Neuron (in vitro differentiated cells): ENCODE data around the gene PIK3AP1.
"Not testable (repeated sequence)": the region's sequence is repeated elsewhere in the genome, so short reads cannot be mapped to it uniquely, and the experiment has no call there.

Experiments
- H2AFZ ChIP-seq: one replicate; pipeline ENCODE4 v1.6.1; 2013; ENCODE audit warnings: low read depth, mild to moderate bottlenecking, inconsistent platforms, low read length, moderate library complexity
- H3K27me3 ChIP-seq: one replicate; pipeline ENCODE4 v1.6.1; 2013; ENCODE audit warnings: low read length; ENCODE audit not compliant: insufficient read depth
- H3K36me3 ChIP-seq: one replicate; pipeline ENCODE4 v1.6.1; 2013; ENCODE audit warnings: low read length; ENCODE audit not compliant: insufficient read depth
- H3K4me1 ChIP-seq: one replicate; pipeline ENCODE4 v1.6.1; 2013; ENCODE audit warnings: low read length; ENCODE audit not compliant: insufficient read depth
- H3K4me3 ChIP-seq: 2 replicates; pipeline ENCODE4 v1.5.1; 2013; ENCODE audit warnings: mild to moderate bottlenecking, low read length, moderate library complexity
- H3K9me3 ChIP-seq: one replicate; pipeline ENCODE4 v1.6.1; 2013; ENCODE audit warnings: low read length

The PIK3AP1 gene

DNA sequence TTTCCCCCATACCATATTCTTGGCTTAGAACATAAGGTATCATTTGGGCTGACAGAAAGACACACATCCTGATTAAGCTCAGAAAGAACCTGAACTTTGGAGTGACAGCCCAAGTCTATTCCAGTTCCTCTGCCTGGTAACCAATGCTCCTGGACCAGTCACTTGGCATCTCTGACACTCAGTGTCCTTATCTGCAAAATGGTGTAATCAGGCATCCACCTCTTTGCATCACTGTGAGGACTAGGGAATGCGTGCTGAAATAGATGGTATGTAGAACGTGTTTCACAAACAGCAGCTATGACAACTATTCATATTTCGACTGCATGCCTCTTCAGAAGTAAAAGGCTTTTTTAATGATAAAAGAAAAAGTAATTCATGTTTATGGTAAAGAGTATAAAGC is 26.2 kb upstream of the PIK3AP1 start:
- H3K27me3 ChIP-seq, result no peaks in the 10 kb centered on the region
- H3K9me3 ChIP-seq, result no peaks in the 10 kb centered on the region
- H2AFZ ChIP-seq, result no peak overlapping the region
- no peaks in the 10 kb centered on the region for H3K36me3 ChIP-seq
- H3K4me3 ChIP-seq, result no peak overlapping the region
- H3K4me1 ChIP-seq, result no peaks in the 10 kb centered on the region

DNA sequence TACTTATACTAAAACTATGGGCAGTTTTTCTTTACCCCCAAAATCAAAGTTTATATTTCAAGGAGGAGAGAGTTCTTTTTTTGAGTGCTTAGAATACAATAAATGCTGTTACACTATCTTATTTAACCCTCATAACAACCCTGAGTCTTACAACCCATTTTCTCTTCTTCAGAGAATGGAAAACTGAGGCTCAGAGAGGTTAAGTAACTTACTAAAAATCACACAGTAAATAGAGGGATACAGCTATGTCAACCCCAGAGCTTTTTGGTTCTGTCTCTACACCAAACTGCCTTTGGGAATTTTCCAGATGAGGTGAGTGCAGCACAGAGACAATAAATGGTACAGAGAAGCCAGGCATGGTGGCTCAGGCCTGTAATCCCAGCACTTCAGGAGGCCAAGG is 25.6 kb upstream of the PIK3AP1 start:
- H3K27me3 ChIP-seq, result no peaks in the 10 kb centered on the region

DNA sequence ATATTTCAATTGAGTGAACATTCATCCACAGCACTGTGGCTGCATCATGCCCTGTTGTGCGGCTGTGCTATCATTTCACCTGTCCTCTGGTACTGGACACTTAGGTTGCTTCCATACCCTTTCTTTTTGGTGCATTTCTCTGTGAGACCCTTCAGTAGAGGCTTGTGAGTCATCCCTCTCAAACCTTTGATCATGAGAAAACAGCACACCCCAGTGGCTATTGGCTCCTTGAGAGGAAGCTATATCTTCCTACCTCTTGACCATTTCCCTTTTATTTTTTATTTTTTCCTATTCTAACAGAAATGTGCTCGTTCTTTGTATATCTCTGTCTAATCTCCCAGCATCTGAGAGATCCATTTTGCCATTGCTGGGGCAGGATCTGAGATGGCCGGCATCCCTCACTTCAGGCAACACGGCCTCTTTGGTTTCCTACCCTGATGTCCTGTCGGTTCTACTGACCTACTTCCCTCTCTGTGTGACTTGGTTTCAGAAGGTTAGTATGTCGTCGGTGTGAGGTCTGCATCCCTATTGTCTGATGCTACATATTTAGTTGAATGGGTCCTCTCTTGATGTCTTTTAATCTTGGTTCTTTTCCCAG is 23.8 kb upstream of the PIK3AP1 start:
- H3K4me1 ChIP-seq, result no peaks in the 10 kb centered on the region
- no peak overlapping the region for H3K4me3 ChIP-seq
- H3K9me3 ChIP-seq, result no peaks in the 10 kb centered on the region
- H2AFZ ChIP-seq, result no peak overlapping the region
- no peaks in the 10 kb centered on the region for H3K27me3 ChIP-seq
- no peaks in the 10 kb centered on the region for H3K36me3 ChIP-seq

More for the DNA sequence above, 25.6 kb upstream of the PIK3AP1 start:
- Histone ChIP-seq H3K4me3 (no peak overlapping the region), H3K36me3 (no peaks in the 10 kb centered on the region), H3K4me1 (no peaks in the 10 kb centered on the region), H3K9me3 (no peaks in the 10 kb centered on the region), H2AFZ (no peak overlapping the region)

DNA sequence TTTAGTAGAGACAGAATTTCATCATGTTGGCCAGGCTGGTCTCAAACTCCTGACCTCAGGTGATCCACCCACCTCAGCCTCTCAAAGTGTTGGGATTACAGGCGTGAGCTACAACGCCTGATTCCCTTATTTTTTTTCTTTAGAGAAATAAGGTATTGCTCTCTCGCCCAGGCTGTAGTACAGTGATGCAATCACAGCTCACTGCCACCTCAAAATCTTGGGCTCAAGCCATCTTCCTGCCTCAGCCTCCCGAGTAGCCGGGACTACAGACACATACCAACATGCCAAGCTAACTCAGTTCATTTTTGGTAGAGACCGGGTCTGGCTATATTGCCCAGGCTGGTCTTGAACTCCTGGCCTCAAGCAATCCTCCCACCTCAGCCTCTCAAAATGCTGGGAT is 21.2 kb upstream of the PIK3AP1 start:
- H3K36me3 ChIP-seq, H3K27me3 ChIP-seq, H3K9me3 ChIP-seq, H2AFZ ChIP-seq, H3K4me1 ChIP-seq, H3K4me3 ChIP-seq: not testable (repeated sequence)

DNA sequence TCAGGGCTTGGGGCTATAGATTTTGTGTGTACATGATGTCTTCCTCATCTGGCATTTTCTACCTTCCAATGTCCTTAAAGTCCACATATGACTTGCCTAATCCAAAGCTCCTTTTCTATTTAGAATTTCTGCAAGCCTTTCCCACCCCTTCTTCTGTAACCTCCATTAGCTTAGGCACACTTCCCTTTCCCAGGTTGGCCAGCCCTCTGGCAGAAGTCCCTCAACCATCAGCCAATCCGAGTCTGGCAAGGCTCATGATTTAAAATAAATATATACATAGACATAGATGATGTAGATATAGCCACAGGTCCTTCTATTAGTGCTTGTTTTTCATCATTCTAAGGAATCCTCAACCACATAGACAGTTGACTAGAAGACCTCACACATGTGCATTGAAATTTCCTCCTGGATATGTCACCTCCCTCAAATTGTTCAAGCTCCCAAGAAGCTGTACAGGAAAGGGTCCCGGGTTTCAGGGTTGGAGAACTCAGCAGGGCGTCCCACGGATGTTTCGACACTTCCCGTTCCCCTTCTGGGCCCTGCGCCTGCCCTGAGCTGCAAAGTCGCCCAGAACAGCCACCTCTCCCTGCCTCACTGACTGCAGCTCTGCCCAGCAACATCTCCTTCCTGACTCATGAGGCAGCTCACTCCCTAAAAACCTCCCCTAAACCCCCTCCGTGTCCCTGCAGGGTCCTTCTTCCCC is 20.4 kb upstream of the PIK3AP1 start:
- no peaks in the 10 kb centered on the region for H3K9me3 ChIP-seq
- no peaks in the 10 kb centered on the region for H3K27me3 ChIP-seq
- H2AFZ ChIP-seq, result no peak overlapping the region
- no peaks in the 10 kb centered on the region for H3K36me3 ChIP-seq
- H3K4me3 ChIP-seq, result no peak overlapping the region
- no peaks in the 10 kb centered on the region for H3K4me1 ChIP-seq

DNA sequence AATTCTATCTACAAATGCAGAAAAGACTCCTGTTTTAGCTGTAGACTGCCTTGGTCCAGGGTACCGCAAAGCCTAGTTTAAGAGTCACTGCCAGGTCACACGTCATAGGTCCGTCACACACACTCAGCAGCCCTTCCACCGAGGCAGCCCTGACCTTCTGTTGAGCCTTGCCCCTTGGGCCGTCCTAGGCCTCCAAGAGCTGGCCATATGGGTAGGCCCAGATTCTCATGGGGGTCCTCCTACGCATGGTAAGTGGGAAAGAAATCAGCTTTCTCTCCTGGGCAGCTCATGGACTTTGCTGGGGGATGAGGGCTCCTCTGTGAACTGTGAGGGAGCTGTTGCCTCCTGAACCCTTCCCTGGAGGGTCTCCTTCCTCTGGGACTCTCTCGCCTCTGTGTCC is 19.8 kb upstream of the PIK3AP1 start:
- no peaks in the 10 kb centered on the region for H3K36me3 ChIP-seq
- no peaks in the 10 kb centered on the region for H3K4me1 ChIP-seq
- no peaks in the 10 kb centered on the region for H3K9me3 ChIP-seq
- H3K4me3 ChIP-seq, result no peak overlapping the region
- no peaks in the 10 kb centered on the region for H3K27me3 ChIP-seq
- H2AFZ ChIP-seq, result no peak overlapping the region

DNA sequence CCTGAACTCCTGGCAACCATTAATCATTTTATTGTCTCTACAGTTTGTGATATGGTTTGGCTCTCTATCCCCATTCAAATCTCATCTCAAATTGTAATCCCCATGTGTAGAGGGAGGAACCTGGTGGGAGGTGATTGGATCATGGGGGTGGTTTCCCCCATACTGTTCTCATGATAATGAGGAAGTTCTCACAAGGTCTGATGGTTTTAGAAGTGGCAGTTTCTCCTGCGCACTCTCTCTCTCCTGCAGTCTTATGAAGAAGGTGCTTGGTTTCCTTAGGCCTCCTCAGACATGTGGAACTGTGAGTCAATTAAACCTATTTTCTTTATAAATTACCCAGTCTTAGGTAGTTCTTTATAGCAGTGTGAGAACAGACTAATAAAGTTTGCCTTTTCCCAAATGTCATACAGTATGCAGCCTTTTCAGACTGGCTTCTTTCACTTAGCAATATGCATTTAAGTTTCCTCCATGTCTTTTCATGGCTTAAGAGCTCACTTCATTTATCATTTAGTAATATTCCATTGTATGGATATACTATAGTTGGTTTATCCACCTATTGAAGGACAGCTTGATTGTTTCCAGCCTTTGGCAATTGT is 17.1 kb upstream of the PIK3AP1 start:
- not testable (repeated sequence) for H3K4me1 ChIP-seq, H3K9me3 ChIP-seq, H2AFZ ChIP-seq, H3K27me3 ChIP-seq, H3K36me3 ChIP-seq, H3K4me3 ChIP-seq

DNA sequence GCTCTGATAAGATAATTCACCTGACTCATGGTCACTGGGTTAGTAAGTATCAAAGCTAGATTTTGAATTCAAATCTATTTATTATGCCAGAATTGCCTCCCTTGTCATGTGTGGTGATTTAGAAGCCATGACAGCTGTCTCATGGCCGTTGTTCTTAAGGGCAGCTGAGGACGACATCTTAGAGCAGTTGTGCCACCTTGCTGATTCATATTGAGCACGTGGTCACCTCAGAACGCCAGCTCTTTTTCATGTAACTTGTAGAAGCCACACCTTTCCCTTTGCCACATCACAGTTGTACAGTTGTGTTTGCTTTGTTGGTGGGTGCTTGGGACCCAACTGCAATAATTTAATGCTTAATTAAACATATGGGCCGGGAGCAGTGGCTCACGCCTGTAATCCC is 4.3 kb upstream of the PIK3AP1 start:
- H3K4me3 ChIP-seq, result no peak overlapping the region
- H3K9me3 ChIP-seq, result no peaks in the 10 kb centered on the region
- H3K36me3 ChIP-seq, result no peaks in the 10 kb centered on the region
- peaks cover 6% of the 10 kb centered on the region for H3K4me1 ChIP-seq
- H3K27me3 ChIP-seq, result peaks cover 36% of the 10 kb centered on the region
- H2AFZ ChIP-seq, result no peak overlapping the region

DNA sequence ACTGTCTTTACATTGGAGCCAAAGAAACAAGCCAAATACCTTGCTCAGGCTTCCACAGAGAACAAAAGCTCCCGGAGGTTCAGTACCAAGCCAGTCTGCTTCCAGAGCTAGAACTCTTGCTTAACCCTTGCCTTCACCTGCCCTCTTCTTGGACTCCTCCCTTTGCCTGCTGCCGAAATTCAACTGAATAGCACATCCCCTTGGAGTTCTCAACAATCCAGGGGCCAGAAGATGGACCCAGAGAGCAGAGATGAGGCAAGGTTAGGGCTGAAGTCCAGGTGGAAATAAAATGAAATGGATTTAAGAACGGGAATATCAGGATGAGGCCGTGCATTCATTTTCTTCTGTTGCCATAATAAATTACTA is 876 bp upstream of the PIK3AP1 start:
- Histone ChIP-seq H3K27me3 (peaks cover 60% of the 10 kb centered on the region), H3K4me3 (no peak overlapping the region)

DNA sequence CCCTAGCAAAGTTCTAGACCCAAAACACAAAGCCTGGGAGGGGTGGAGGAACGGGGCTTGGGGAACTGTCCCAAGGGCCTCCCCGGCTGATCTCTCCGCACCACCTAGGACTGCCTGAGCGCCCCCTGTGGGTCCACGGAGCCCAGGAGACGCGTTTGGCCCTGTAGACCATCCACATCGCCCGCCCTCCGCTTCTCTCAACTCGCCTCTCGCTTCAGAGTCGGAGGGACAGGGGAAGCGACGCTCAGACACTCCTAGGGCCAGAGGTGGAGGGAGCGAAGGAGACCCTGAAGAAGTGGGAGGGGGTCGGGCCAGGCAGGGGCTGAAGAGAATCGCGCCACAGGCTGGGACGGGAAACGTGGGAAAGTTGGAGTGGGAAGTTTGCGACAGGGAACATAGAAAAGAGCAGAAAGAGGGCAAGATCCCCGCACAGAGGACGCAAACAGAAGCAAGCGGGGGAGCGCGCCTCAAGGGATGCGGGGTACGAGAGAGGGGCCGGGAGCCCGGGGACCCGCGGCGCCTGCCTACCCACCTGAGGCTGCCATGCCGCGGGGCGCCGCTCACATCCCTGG is 378 bp downstream of the PIK3AP1 start:
- Histone ChIP-seq H3K36me3 (no peaks in the 10 kb centered on the region), H3K9me3 (no peaks in the 10 kb centered on the region), H3K4me1 (peaks cover 6% of the 10 kb centered on the region), H2AFZ (peak overlapping the region; percentile 85), H3K4me3 (peak overlapping the region; percentile 41), H3K27me3 (peaks cover 58% of the 10 kb centered on the region)

More for the DNA sequence above, 876 bp upstream of the PIK3AP1 start:
- no peaks in the 10 kb centered on the region for H3K36me3 ChIP-seq
- H3K9me3 ChIP-seq, result no peaks in the 10 kb centered on the region
- peaks cover 6% of the 10 kb centered on the region for H3K4me1 ChIP-seq
- H2AFZ ChIP-seq, result no peak overlapping the region

DNA sequence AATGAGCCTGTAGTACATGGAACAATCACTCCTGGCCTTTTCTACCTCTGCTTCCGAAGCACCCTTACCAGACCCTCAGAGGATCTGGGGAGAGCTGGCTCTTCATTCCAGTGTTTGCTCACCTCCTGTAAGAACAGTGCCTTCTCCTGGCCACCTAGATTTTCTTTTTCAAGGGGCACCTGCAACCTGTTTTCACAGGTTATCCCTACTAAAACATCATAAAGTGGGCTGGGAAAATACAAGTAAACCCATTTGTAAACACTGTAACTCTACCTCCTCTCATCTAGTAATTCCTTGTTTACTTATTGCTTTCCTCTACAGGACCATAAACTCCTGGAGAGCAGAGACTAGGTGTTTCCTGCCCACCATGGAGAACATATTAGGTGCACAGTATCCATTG is 1.1 kb downstream of the PIK3AP1 start:
- Histone ChIP-seq H3K4me1 (peaks cover 6% of the 10 kb centered on the region), H3K36me3 (no peaks in the 10 kb centered on the region), H3K27me3 (peaks cover 58% of the 10 kb centered on the region), H2AFZ (no peak overlapping the region), H3K4me3 (no peak overlapping the region), H3K9me3 (no peaks in the 10 kb centered on the region)

DNA sequence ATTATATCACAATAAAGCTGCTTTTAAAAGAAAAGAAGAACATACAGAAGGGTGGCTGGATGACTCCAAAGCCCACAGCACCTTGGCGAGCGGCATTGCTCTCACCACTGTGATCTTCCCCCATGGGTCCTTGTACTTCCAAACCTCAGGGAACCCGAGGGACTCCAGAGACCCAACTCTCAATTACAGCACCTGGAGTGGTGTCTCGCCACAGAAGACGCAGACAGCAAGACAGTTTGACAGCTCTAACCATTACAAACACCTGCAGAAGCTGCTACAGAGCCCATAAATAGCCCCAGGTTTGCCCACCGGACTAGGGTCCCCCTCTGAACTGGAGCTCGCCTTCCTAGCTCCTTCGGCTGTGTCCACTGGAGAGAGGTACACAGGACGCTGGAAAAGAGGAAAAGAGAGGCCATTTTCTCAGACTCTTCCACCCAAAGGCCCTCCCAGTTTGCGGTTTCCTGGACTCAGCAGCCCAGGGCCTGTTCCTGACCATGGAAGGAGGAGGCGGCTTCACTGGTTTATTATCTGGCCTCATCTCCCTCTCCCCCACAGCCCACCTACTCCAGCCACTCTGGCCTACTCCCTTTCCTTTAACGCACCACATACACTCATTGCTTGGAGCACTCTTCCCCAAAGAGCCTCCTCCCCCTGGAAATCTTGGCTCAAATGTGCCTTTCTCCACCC is 1.9 kb downstream of the PIK3AP1 start:
- Histone ChIP-seq H3K9me3 (no peaks in the 10 kb centered on the region), H3K27me3 (peaks cover 54% of the 10 kb centered on the region), H3K36me3 (no peaks in the 10 kb centered on the region), H3K4me3 (no peak overlapping the region), H3K4me1 (peaks cover 6% of the 10 kb centered on the region), H2AFZ (no peak overlapping the region)

DNA sequence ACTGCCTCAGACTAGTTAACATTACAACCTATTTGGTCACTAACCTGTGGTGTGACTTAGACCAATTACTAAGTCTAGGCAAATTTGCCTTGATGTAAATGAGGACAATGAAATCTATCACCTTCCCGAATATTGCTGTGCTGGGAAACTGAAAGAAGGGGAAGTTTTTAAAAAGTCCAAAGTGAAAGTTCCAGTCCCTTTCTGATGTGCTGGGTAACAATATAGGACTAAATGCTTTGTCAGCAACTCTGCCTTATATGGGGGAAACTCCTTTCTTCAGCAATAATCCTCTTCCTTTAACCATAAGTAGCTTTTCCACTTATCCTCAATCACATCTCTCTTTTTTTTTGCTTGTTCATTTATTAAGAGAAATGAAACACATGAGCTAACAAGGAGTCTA is 3.9 kb downstream of the PIK3AP1 start:
- Histone ChIP-seq H3K4me1 (peaks cover 6% of the 10 kb centered on the region), H3K9me3 (no peaks in the 10 kb centered on the region), H3K27me3 (peaks cover 43% of the 10 kb centered on the region), H3K36me3 (no peaks in the 10 kb centered on the region), H2AFZ (no peak overlapping the region), H3K4me3 (no peak overlapping the region)
